ENCODE data around the gene DIO3.

DNA sequence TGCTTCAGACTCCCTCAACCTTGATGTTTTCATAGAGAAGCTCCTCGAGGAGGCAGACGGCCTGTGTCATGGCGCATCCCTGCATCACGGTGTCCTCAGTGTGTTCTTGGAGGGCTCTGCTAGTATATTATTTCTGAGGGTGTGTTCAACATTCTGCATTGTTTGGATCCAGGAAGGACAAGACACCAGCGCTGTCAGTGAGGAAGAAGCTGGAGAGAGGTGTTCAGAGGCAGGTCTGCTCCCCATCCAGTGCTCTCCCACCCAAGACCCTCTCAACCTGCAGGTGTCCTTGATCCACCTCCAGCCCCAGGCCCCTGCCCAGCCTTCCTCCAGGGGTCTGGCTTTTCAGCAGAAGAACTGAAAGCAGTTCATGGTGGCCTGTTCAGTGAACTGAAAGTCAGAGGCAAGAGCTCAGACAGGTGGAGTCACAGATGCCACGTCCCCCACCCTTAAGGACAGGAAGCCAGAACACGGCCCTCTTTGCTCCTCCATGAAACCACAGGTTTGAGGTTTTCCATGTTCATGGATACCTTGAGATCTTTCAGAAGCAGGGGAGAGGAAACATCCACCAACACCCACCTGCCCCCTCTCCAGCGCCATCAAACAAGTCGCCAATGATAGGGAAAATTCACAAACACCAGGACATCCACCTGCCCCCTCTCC lies 37.4 kb downstream of the DIO3 start:
- TF ChIP-seq POLR2AphosphoS5 (IDR thresholded peaks at IDR 0.05; ENCODE audit: low read depth, low read length) (no peak), POLR2A (IDR thresholded peaks at IDR 0.05; ENCODE audit: low read depth, low read length) (no peak)
